HG03457 (cell line): Measurements from ENCODE around the gene TPRKB.
A peak's percentile ranks its signal among the peaks of the same experiment; 100 is the strongest.
"Not testable (repeated sequence)": the region's sequence is repeated elsewhere in the genome, so short reads cannot be mapped to it uniquely, and the experiment has no call there.

Experiments
- ATAC-seq: cut with Tn5 transposase; IDR thresholded peaks from one replicate; pipeline ENCODE4 v1.9.1; 2021; ENCODE audit warnings: moderate number of reproducible peaks; ENCODE audit not compliant: unreplicated experiment

TPRKB gene

DNA sequence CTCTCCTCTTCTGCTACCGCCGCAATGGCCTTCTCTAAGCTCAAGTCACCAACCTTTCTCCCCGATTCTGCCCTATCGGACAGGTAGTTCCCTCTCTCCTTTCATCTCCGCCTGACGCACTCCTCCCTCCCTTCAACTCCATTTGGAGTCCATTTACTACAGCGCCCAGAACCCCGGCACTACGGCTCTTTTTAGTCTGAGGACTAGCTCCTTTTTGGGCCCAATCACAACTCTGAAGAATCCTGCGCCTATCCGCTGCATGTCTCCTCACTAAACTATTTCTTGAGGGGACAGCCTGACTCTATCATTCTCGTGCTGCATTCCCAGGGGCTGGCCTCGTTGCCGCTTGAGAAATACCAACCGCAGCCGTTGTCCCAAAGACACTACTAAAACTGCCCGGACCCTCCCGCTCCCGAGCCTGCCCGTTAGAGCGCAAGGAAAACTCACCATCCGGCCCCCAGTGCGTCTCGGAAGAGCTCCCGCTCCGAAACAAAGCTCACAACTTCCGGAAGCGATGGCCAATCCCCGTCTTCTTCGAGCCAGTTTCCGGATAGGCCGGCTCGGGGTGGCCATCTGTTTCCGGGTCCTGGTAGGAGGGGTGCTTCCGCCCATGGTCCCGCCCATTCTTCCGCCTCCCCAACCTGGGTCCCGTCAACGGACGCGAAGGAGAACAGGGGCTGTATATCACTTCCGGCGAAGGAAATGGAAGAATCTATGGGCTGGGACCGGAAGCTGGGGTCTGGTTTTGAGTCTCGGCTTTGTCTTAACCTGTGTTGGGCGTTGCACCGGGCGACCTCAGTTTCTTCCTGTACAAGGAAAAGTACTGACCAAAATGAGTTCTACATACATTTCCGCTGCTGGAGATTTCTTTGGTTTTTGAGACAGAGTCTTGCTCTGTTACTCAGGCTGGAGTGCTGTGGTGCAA is at the start of gene TPRKB:
TSS of gene TPRKB (minus strand) at position 491 of the 925 bp plus-strand sequence. CDS start 2,776 bp downstream, outside the sequence.
- ATAC-seq, result peak; percentile 87

GRCh38 chr2:73783883-73784282 is 46.7 kb upstream of the TPRKB start, which contains the start of gene C2orf78:
Gene C2orf78, plus strand, starts transcription at chr2:73784183. Its CDS starts 127 bp downstream, at chr2:73784310.
- not testable (repeated sequence) for ATAC-seq

GRCh38 chr2:73783402-73783801 is 46.3 kb upstream of the TPRKB start:
- ATAC-seq, result not testable (repeated sequence)

DNA sequence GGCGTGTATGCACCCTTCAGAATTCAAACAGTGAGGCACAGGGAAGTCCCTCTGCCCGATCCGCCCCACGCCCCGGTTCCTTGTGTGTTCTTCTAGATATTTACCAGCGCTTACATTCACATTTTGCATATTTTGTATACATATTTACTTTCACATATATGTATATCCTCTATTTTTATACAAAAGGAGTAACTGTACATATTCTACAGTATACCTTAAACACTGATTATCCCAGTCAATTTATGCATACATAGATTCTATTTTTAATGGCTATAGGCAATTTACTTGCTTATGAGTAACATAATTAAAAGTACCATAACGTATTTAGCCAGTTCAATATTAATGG is 43.1 kb upstream of the TPRKB start:
- ATAC-seq, result no peak

DNA sequence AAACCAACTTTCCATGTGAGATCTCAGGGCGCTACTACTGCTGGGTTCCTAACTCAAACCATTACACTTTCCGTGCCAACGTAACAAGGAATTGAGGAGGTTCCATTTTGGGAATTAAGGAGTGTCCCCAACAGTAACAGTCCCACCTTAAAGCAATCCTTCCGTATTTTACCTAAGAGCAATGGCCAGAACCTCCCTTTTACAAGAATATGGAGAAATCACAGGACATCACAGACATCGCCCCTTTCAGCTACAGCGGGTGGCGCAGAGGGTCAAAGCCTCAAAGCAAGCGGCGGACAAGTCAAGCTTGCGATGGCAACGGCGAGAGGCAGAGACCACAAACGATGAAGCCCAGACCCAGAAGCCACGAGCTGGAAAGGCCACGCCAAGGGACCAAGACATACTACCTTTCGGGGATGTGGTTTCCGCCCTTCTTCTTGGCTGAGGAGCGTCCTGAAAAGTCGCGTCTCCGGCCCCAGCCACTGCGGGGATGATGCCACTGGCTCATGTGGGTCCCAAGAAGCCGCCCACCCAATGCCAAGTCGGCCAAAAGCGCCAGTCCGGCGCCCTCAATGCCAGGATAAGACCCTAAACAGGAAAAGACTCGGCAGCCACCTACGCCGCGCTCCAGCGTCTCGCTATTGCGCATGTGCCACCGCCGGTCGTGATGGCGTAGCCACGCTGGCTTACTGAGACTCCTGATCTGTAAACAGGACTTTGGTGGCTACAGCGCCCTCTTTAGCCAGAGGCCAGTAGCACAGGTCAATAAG is 42.5 kb upstream of the TPRKB start, which contains the start of gene DUSP11:
TSS of gene DUSP11 (minus strand) at position 637 of the 770 bp plus-strand sequence. CDS start at position 508, 129 bp downstream.
- peak; percentile 95 for ATAC-seq

DNA sequence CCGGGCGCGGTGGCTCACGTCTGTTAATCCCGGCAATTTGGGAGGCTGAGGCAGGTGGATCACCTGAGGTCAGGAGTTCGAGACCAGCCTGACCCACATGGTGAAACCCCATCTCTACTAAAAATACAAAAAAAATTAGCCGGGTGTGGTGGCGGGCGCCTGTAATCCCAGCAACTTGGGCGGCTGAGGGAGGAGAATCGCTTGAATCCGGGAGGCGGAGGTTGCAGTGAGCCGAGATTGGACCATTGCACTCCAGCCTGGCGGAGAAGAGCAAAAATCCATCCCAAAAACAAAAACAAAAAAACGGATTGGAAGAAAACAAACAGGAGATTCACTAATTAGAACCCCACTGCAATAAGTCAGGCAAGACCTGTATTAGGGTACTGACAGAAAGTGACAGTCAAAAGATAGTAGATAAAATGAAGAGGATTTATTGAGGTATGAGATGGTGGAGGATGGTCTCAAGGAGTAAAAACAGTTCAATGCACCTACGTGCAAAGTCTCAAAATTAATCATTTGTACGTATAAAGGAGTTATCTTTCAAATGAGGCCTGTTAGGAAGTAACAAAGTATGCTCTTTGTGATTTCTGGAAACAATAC is 41.8 kb upstream of the TPRKB start:
- not testable (repeated sequence) for ATAC-seq

DNA sequence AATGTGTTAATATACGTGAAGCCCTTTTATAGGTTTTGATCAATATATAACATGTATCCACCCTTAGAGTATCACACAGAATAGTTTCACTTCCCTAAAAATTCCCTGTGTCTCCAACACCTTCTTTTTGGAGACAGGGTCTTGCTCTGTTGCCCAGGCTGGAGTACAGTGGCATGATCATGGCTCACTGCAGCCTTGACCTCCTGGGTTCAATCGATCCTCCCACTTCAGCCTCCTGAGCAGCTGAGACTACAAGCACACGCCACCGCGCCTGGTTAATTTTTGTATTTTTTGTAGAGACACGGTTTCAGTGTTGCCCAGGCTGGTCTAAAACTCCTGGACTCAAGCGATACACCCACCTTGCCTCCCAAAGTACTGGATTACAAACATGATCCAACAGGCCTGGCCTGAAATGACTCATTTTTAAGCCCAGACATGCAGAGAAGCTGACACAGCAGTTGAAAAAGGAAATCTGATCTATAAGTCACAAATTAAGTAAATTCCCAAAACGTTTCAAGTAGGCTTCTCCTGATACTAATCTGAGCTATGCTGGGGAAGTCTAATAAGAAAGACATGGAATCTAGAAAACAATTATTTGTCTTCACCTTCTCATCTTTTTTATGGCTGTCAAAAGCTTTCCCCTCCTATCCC is 39.8 kb upstream of the TPRKB start:
- no peak for ATAC-seq

- ATAC-seq, result no peak
Observed at GRCh38 chr2:73776381-73776780, 39.2 kb upstream of the TPRKB start.

- no peak for ATAC-seq
Observed at GRCh38 chr2:73772819-73773218, 35.7 kb upstream of the TPRKB start.

GRCh38 chr2:73770725-73771124 is 33.6 kb upstream of the TPRKB start:
- ATAC-seq, result no peak

GRCh38 chr2:73766994-73767393 is 29.8 kb upstream of the TPRKB start:
- ATAC-seq, result no peak

DNA sequence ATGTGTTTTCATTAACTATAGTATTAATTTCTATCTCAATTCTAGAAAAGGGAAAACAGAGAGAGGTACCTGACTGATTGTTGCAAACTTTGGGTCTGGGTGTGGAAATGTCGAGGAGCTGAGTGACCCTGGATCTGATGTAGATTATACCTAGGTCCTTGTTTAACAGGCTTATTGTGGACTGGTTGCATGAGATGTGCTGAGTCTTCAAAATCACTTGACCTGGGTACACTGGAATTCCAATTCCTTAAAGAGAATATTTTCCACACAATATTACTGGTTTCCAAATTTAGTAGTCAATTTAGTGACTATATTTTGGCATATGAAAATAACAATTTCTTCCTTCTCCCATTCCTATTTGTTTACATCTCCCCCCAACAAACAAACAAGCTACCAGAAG is 29.2 kb upstream of the TPRKB start:
- ATAC-seq, result no peak

DNA sequence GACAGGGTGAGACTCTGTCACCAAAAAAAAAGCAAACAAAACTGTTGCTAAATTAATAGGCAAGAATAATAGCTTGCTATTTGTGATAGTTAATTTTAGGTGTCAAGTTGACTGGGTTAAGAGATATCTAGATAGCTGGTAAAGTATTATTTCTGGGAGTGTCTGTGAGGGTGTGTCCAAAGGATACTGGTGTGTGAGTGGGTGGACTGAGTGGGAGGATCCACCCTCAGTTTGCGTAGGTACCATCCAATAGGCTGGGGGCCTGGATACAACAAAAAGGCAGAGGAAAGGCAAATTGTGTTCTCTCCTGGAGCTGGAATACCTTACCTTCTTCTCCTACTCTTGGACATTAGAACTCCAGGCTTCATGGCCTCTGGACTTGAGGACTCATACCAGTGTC is 27.8 kb upstream of the TPRKB start:
- ATAC-seq, result no peak

DNA sequence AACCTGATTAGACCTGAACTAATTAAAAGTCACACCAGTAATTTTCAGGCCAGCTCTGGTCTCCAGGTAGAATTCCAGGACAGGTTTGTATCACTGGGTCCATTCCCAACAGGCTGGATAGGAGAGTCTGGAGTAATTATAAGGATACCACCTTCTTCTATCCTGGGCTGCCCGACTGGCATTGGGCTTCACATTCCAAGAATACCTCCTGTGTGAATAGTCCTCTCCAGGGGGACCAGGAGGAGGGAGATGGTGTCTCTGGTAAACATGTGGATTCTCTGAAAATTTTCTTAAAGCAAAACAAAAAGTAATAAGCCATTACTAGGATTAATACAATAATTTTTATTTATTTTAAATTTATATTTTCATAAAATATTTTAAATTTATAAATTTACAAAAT is 25.4 kb upstream of the TPRKB start:
- ATAC-seq, result no peak

DNA sequence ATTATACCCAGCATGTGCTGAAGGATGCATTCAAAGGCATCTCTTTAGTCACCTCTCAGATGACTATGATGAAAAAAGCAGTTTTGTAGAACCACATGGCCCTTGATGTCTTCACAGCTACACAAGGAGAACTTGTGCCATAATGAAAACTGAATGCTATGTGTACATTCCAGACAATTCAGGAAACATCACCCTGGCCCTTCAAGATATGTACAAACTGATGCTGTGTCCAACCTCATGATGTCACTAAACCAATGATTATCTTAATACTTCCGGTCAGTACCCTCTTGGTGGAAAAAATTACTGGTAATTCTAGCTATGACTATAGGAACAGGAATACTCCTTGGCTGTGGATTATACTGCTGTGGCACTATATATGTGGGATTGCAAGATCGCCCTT is 22.8 kb upstream of the TPRKB start:
- ATAC-seq, result no peak

- no peak for ATAC-seq
Observed at GRCh38 chr2:73759285-73759764, 22.2 kb upstream of the TPRKB start.

DNA sequence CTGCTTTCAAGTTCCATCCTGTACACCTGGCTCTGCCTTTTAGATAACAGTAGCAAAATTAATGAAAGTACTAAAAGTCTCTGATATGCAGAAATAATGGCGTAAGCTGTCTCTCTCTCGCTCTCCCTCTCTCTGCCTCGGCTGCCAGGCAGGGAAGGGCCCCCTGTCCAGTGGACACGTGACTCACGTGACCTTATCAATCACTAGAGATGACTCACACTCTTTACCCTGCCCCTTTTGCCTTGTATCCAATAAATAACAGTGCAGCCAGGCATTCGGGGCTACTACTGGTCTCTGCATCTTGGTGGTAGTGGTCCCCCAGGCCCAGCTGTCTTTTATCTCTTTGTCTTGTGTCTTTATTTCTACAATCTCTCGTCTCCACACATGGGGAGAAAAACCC is 17.2 kb upstream of the TPRKB start:
- ATAC-seq, result not testable (repeated sequence)

- no peak for ATAC-seq
Observed at GRCh38 chr2:73749314-73749713, 12.2 kb upstream of the TPRKB start.

- ATAC-seq, result no peak
Observed at GRCh38 chr2:73746877-73747208, 9.7 kb upstream of the TPRKB start.

- no peak for ATAC-seq
Observed at GRCh38 chr2:73746015-73746876, 9.1 kb upstream of the TPRKB start.
